GM21619 (cell line): ENCODE measurements around the gene PAFAH2.

Source experiments
- ATAC-seq: cut with Tn5 transposase; IDR thresholded peaks from one replicate; pipeline ENCODE4 v1.9.1; 2021; ENCODE audit not compliant: unreplicated experiment

The PAFAH2 gene

GRCh38 chr1:26031611-26032220 is 33.9 kb upstream of the PAFAH2 start:
- no peak for ATAC-seq

- no peak for ATAC-seq
Measured at GRCh38 chr1:26031196-26031595, 33.3 kb upstream of the PAFAH2 start.

GRCh38 chr1:26029864-26030481 is 32.1 kb upstream of the PAFAH2 start:
- ATAC-seq = no peak

- no peak for ATAC-seq
Measured at GRCh38 chr1:26029054-26029863, 31.4 kb upstream of the PAFAH2 start.

- no peak for ATAC-seq
Measured at GRCh38 chr1:26028490-26028980, 30.7 kb upstream of the PAFAH2 start.

GRCh38 chr1:26027716-26028489 is 30.0 kb upstream of the PAFAH2 start:
- ATAC-seq = no peak

GRCh38 chr1:26025517-26025916 is 27.7 kb upstream of the PAFAH2 start:
- no peak for ATAC-seq

GRCh38 chr1:26025060-26025459 is 27.2 kb upstream of the PAFAH2 start:
- no peak for ATAC-seq

GRCh38 chr1:26023826-26024225 is 26.0 kb upstream of the PAFAH2 start:
- no peak for ATAC-seq

GRCh38 chr1:26023009-26023408 is 25.1 kb upstream of the PAFAH2 start:
- ATAC-seq = no peak

GRCh38 chr1:26022404-26022779 is 24.5 kb upstream of the PAFAH2 start:
- no peak for ATAC-seq

GRCh38 chr1:26021647-26022403 is 24.0 kb upstream of the PAFAH2 start, which contains the start of gene EXTL1:
Gene EXTL1 (plus strand): TSS chr1:26021775. CDS start chr1:26022647, 872 bp downstream.
- ATAC-seq = no peak

GRCh38 chr1:26020941-26021646 is 23.2 kb upstream of the PAFAH2 start:
- ATAC-seq = no peak

GRCh38 chr1:26020330-26020768 is 22.5 kb upstream of the PAFAH2 start:
- ATAC-seq = no peak

- ATAC-seq = no peak
Measured at GRCh38 chr1:26019641-26020315, 21.9 kb upstream of the PAFAH2 start.

GRCh38 chr1:26017606-26018005 is 19.7 kb upstream of the PAFAH2 start:
- ATAC-seq = no peak

- no peak for ATAC-seq
Measured at GRCh38 chr1:26016953-26017545, 19.2 kb upstream of the PAFAH2 start.

- ATAC-seq = no peak
Measured at GRCh38 chr1:26016258-26016952, 18.5 kb upstream of the PAFAH2 start.
